GM12874 (cell line): ENCODE results near the gene NPLOC4.

Source experiments
- CTCF ChIP-seq: IDR thresholded peaks from 2 replicates; pipeline ENCODE4 v1.5.1; 2011; ENCODE audit warnings: low read depth, mild to moderate bottlenecking, control low read depth, low read length, moderate library complexity; ENCODE audit not compliant: insufficient read depth

The NPLOC4 gene

DNA sequence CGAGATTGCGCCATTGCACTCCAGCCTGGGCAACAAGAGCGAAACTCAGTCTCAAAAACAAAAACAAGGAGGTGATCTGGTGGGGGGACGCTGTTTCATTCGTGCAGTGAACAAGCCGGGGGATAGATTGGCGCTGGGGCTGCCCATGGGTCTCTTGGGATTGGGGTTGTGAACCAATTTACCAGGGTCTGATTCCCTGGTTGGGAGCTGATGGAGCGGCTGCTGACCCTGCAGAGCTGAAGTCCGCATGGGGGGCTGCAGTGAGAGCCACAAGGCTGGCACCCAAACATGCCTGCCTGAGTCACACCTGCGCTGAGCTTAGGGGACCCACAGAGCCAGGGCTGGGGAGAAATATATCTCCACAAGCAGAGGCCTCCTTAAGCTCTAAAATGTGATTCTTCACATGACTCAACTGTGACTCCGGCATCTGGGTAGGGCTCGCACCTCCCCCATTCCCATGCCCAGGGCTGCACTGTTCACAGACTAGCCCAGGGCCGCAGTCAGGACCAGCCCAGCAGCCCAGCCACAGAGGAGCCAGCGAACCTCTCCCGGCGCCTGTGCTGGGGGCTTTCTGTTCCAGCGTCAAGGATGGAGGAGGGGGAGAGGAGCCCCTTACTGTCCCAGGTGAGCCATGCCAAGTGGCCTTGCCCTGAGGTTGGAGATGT lies 5.0 kb upstream of the NPLOC4 start:
- TF ChIP-seq CTCF = no peak

DNA sequence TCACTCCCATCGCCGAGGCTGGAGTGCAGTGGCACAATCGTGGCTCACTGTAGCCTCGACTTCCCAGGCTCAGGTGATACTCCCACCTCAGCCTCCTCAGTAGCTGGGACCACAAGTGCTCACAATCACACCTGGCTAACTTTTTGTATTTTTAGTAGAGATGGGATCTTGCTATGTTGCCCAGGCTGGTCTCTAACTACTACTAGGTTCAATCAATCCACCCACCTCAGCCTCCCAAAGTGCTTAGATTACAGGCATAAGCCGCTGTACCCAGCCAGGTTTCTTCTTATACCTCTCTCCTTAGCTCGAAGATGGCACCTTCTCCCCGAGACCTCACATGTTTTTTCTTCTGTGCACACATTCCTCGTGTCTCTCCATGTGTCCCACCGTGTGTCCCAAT lies 3.1 kb upstream of the NPLOC4 start:
- TF ChIP-seq CTCF = no peak

DNA sequence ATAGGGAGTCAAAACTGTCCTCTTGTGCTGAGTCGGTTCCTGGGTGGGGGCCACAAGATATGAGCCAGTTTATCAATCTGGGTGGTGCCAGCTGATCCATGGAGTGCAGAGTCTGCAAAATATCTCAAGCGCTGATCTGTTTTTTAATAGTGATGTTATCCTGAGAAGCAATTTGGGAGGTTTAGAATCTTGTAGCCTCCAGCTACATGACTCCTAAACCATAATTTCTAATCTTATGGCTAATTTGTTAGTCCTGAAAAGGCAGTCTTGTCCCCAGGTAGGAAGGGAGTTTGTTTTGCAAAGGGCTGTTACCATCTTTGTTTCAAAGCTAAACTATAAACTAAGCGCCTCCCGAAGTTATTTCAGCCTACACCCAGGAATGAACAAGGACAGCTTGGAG lies 1.8 kb upstream of the NPLOC4 start:
- TF ChIP-seq CTCF = no peak

GRCh38 chr17:81635973-81636504 lies 873 bp downstream of the NPLOC4 start:
- TF ChIP-seq CTCF = no peak

GRCh38 chr17:81635431-81635830 lies 1.5 kb downstream of the NPLOC4 start:
- no peak for TF ChIP-seq CTCF

- no peak for TF ChIP-seq CTCF
Observed at GRCh38 chr17:81631482-81631881, 5.4 kb downstream of the NPLOC4 start.

DNA sequence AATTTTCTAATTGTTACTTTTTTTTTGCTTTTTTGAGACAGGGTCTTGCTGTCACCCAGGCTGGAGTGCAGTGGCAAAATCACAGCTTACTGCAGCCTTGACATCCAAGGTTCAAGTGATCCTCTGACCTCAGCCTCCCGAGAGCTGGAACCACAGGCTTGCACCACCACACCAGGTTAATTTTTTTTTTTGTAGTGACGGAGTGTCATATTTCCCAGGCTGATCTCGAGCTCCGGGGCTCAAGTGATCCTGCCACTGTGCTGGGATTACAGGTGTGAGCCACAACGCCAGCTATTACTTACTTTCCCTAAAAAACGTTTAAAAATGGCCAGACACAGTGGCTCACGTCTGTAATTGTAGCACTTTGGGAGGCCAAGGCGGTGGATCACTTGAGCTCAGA lies 6.6 kb downstream of the NPLOC4 start:
- TF ChIP-seq CTCF = no peak
